ENCODE data around the gene CROCC.
"Not testable (repeated sequence)": the region's sequence is repeated elsewhere in the genome, so short reads cannot be mapped to it uniquely, and the experiment has no call there.

GRCh38 chr1:16897653-16898052, 24.1 kb upstream of the CROCC start:
- TF ChIP-seq, protein P1, sequence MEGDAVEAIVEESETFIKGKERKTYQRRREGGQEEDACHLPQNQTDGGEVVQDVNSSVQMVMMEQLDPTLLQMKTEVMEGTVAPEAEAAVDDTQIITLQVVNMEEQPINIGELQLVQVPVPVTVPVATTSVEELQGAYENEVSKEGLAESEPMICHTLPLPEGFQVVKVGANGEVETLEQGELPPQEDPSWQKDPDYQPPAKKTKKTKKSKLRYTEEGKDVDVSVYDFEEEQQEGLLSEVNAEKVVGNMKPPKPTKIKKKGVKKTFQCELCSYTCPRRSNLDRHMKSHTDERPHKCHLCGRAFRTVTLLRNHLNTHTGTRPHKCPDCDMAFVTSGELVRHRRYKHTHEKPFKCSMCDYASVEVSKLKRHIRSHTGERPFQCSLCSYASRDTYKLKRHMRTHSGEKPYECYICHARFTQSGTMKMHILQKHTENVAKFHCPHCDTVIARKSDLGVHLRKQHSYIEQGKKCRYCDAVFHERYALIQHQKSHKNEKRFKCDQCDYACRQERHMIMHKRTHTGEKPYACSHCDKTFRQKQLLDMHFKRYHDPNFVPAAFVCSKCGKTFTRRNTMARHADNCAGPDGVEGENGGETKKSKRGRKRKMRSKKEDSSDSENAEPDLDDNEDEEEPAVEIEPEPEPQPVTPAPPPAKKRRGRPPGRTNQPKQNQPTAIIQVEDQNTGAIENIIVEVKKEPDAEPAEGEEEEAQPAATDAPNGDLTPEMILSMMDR (IDR thresholded peaks at IDR 0.05): not testable (repeated sequence)
- not testable (repeated sequence) for TF ChIP-seq POLR2A (IDR thresholded peaks at IDR 0.05)

Measured in lower leg skin (tissue), 3 donors.